ENCODE measurements around the gene DIP2A. TPM values are rescaled to one million over a fixed set of nuclear protein-coding genes. Genes with fewer than 3 reads are reported as not detected.

Gene DIP2A
- polyA plus RNA-seq, 1 donor (not counting 4 experiments of a cell fraction or from before 2014, with no cell fraction given) = 41.6 TPM

GRCh38 chr21:46594276-46594675 is 135.6 kb downstream of the DIP2A start:
- Histone ChIP-seq H2AFZ (ENCODE audit: control insufficient read depth, low read length) (no peak overlapping the region), H3K36me3 (ENCODE audit: control insufficient read depth in 2 of 2, extremely low read depth in 1 of 2, insufficient read depth in 2 of 2, low read length in 2 of 2) (no peaks in the 10 kb centered on the region), H3K4me2 (ENCODE audit: control insufficient read depth, extremely low read depth, insufficient read depth, low read depth, low read length) (no peak overlapping the region), H3K79me2 (ENCODE audit: control insufficient read depth, insufficient read depth, low read length) (no peaks in the 10 kb centered on the region), H3K9me3 (ENCODE audit: control insufficient read depth, low read depth, low read length) (no peaks in the 10 kb centered on the region), H3K4me1 (ENCODE audit: control insufficient read depth, extremely low read depth, insufficient read depth, low read length) (no peaks in the 10 kb centered on the region), H3K9ac (ENCODE audit: control insufficient read depth, extremely low read depth, insufficient read depth, low read length) (no peak overlapping the region), H3K27me3 (ENCODE audit: control insufficient read depth, extremely low read depth, insufficient read depth, low read length) (no peaks in the 10 kb centered on the region), H3K27ac (ENCODE audit: control insufficient read depth, insufficient read depth, low read length) (no peak overlapping the region), H4K20me1 (ENCODE audit: control insufficient read depth, extremely low read depth, insufficient read depth, low read length) (no peaks in the 10 kb centered on the region), H3K4me3 (ENCODE audit: control insufficient read depth in 2 of 3, extremely low read depth in 1 of 3, insufficient read depth in 2 of 3, low read depth in 1 of 3, low read length in 3 of 3) (no peak overlapping the region), H3K9me1 (ENCODE audit: control insufficient read depth, extremely low read depth, insufficient read depth, low read length) (no peaks in the 10 kb centered on the region)
- TF ChIP-seq CTCF (optimal IDR thresholded peaks at IDR 0.05 in 1 of 3, IDR thresholded peaks at IDR 0.05 in 1 of 3, conservative IDR thresholded peaks at IDR 0.05 in 1 of 3; ENCODE audit: extremely low read depth in 1 of 3, insufficient read depth in 2 of 3, low read length in 3 of 3) = no peak
- TF ChIP-seq EZH2 (IDR thresholded peaks at IDR 0.05; ENCODE audit: low read length) = no peak
- DNase-seq (ENCODE audit: low read depth, low spot score) = no peak
- FAIRE-seq = no peak
- dilution Hi-C loops (cut with MboI; ENCODE audit: extremely low pct_ligation_motif_present, low sequenced_read_pairs) = no loop called here

GRCh38 chr21:46596201-46596600 is 137.5 kb downstream of the DIP2A start:
- dilution Hi-C loops (cut with MboI; ENCODE audit: extremely low pct_ligation_motif_present, low sequenced_read_pairs) = no loop called here
- no peaks in the 10 kb centered on the region for H3K36me3 ChIP-seq (ENCODE audit: control insufficient read depth in 2 of 2, extremely low read depth in 1 of 2, insufficient read depth in 2 of 2, low read length in 2 of 2)
- no peak overlapping the region for H3K9ac ChIP-seq (ENCODE audit: control insufficient read depth, extremely low read depth, insufficient read depth, low read length)
- no peak overlapping the region for H2AFZ ChIP-seq (ENCODE audit: control insufficient read depth, low read length)
- H3K79me2 ChIP-seq (ENCODE audit: control insufficient read depth, insufficient read depth, low read length) = no peaks in the 10 kb centered on the region
- H3K9me1 ChIP-seq (ENCODE audit: control insufficient read depth, extremely low read depth, insufficient read depth, low read length) = no peaks in the 10 kb centered on the region
- no peak overlapping the region for H3K4me3 ChIP-seq (ENCODE audit: control insufficient read depth in 2 of 3, extremely low read depth in 1 of 3, insufficient read depth in 2 of 3, low read depth in 1 of 3, low read length in 3 of 3)
- H3K4me2 ChIP-seq (ENCODE audit: control insufficient read depth, extremely low read depth, insufficient read depth, low read depth, low read length) = no peak overlapping the region
- DNase-seq (ENCODE audit: low read depth, low spot score) = no peak
- no peak overlapping the region for H3K27ac ChIP-seq (ENCODE audit: control insufficient read depth, insufficient read depth, low read length)
- H3K4me1 ChIP-seq (ENCODE audit: control insufficient read depth, extremely low read depth, insufficient read depth, low read length) = no peaks in the 10 kb centered on the region
- TF ChIP-seq EZH2 (IDR thresholded peaks at IDR 0.05; ENCODE audit: low read length) (no peak), CTCF (optimal IDR thresholded peaks at IDR 0.05 in 1 of 3, IDR thresholded peaks at IDR 0.05 in 1 of 3, conservative IDR thresholded peaks at IDR 0.05 in 1 of 3; ENCODE audit: extremely low read depth in 1 of 3, insufficient read depth in 2 of 3, low read length in 3 of 3) (no peak)
- no peaks in the 10 kb centered on the region for H3K27me3 ChIP-seq (ENCODE audit: control insufficient read depth, extremely low read depth, insufficient read depth, low read length)
- H3K9me3 ChIP-seq (ENCODE audit: control insufficient read depth, low read depth, low read length) = no peaks in the 10 kb centered on the region
- FAIRE-seq = no peak
- no peaks in the 10 kb centered on the region for H4K20me1 ChIP-seq (ENCODE audit: control insufficient read depth, extremely low read depth, insufficient read depth, low read length)

All from keratinocyte (primary cell).